GM10266 (cell line): ENCODE measurements around the gene INPP5A.

ENCODE experiments used
- DNase-seq: peaks from one replicate; pipeline ENCODE4 v3.0.0; 2012; ENCODE audit errors: extremely low spot score
- TF ChIP-seq, protein P1 (sequence below): IDR thresholded peaks from 2 replicates; pipeline ENCODE4 v1.5.1; 2012; ENCODE audit warnings: mild to moderate bottlenecking, low read depth; ENCODE audit not compliant: control insufficient read depth, insufficient read depth; ENCODE audit errors: missing control alignments

The INPP5A gene

DNA sequence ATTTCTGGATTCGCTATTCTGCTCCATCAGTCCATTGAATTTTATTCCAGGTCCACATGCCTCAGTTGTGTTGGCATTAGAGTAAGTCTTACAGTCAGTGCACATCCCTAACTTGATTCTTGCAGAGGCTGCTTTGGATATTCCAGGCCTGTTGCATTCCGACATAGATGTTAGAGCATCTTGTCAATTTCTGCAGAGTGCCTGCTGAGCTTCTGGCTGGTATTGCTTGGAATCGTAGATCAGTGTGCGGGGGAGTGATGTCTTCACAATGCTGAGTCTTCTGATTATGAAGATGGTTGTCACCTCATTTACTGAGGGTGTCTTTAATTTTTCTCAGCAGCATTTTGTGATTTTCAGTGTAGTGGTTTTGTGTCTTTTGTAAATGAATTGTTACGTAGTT lies 45.2 kb downstream of the INPP5A start:
- DNase-seq, result no peak
- TF ChIP-seq, protein P1, sequence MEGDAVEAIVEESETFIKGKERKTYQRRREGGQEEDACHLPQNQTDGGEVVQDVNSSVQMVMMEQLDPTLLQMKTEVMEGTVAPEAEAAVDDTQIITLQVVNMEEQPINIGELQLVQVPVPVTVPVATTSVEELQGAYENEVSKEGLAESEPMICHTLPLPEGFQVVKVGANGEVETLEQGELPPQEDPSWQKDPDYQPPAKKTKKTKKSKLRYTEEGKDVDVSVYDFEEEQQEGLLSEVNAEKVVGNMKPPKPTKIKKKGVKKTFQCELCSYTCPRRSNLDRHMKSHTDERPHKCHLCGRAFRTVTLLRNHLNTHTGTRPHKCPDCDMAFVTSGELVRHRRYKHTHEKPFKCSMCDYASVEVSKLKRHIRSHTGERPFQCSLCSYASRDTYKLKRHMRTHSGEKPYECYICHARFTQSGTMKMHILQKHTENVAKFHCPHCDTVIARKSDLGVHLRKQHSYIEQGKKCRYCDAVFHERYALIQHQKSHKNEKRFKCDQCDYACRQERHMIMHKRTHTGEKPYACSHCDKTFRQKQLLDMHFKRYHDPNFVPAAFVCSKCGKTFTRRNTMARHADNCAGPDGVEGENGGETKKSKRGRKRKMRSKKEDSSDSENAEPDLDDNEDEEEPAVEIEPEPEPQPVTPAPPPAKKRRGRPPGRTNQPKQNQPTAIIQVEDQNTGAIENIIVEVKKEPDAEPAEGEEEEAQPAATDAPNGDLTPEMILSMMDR, result no peak

DNA sequence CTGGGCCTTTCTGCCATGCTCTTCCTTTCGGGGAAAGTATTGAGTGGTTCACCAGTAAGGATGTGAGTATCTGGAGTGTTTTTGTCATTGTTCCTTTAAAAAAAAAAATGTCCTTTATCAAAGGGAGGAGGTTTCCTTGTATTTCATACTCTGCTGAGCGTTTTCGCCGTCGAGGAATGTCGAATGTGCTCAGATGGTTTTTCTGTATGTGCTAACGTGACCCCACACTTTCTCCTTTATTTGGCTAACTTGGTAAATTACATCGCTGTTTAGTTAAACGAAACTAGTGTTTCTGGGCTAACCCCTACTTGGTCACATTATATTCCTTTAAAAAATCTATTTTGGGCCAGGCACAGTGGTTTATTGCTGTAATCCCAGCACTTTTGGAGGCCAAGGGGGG lies 45.9 kb downstream of the INPP5A start:
- DNase-seq, result no peak
- TF ChIP-seq, protein P1, result no peak

DNA sequence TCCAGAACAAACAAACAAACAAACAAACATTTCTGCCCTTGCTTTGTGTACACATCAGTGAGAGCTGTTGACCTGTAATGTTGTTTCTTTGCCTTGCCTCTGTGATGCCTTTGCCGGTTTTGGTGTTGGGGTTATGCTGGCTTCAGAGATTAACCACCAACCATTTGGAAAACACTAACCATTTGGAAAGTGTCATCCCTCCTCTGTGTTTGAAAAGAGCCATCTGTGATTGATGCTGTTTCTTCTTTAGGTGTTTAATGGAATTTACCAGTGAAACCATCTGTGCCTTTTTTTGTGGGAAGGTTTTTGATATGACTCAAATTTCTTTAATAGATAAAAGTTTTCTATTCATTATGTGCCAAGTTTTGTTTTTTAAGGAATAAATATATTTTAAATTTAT lies 46.5 kb downstream of the INPP5A start:
- DNase-seq, result no peak
- TF ChIP-seq, protein P1, result no peak

DNA sequence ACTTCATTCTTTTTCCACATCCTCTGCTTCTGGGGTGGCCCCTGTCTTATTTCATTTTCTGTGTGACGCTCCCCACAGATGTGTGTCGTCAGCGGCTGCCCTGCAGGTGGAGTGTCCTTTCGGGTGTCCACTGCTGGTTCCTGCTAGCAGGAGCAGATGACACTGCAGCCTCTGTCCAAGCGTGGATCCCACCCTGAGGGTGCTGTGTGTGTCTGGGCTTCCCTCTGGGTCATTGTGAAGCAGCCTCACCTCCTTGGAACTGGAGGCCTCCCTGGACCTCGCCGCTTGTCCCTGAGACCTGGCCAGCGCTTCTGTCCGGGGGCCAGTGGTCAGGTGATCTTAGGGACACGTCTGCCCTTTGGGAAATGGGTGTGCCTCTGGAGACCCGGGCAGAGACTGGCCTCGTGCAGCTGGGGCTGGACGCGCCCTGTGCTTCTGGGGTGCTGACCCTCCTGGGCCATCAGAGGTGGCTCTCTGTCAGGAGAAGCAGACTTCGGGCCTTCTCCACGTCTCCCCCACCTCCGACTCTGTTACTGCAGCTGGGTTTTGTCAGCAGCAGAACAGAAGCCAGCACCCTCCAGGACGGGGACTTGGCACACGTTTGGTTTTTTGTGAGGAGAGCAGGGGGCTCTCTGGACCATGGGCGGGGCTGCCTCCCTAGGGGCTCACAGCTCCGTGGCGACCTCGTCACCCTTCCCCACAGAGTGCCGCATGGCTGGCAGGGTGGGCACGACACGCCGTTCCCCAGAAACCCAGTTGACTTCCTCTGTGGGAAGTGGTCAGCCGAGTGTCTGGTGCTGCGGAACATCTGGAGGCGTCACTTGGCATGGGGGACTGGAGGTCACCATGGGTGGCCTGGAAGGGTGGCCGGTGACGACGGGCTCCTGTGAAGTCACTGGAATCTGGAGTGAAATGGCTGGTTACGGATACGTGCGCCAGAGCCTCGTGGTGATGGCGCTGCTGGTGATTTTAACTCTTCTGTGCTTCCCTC lies 48.4 kb downstream of the INPP5A start:
- TF ChIP-seq, protein P1, result no peak
- DNase-seq, result no peak

DNA sequence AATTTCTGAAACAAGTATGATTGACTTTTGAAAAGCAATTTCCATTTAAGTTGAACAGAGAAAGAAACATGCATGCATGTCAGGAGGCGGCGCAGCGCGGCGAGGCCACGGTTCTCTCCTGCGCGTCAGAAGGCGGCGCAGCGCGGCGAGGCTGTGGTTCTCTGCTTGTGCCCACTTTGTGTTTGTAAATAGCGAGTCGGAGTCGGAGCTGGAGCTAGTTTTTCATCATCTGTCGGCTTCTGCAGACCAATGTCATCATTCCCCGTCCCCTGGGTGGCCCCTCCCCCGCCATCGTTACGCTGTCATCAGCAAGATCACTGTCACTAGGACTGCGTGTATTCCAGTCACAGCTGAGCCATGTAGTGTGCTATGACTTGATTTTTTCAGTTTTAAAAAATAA lies 49.2 kb downstream of the INPP5A start:
- DNase-seq, result no peak
- TF ChIP-seq, protein P1, result no peak

DNA sequence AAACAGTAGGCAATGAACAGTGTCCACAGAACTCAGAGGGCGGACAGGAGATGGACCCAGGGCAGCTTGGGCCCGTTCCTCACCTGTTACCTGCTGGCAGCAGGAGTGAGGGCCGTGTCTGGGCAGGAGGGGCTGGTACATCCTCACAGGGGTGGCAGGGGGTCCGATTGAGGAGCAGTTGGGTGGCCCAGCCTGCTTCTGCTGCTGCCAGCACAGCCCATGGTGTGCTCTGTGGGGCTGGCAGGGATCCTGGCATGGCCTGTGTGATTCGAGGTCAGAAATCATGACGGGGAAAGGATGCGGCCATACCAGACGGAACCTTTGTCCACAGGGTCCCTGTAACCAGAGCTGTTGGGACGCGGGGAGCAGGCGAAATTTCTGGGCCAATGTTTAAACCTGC lies 49.6 kb downstream of the INPP5A start:
- TF ChIP-seq, protein P1, result no peak
- DNase-seq, result no peak
